ENCODE measurements around the gene CACNA2D3.

- TF ChIP-seq CTCF (IDR thresholded peaks at IDR 0.05; ENCODE audit: insufficient read depth, low read length, poor library complexity, severe bottlenecking) (no peak), EZH2phosphoT487 (conservative IDR thresholded peaks at IDR 0.05; ENCODE audit: low read length) (no peak)
These were observed 831.7 kb downstream of the CACNA2D3 start for GRCh38 chr3:54954022-54954421.

Data from SU-DHL-6 (cell line).